ENCODE measurements around the gene SGCE.

- no peak for TF ChIP-seq CTCF (IDR thresholded peaks at IDR 0.05)
- no peak for TF ChIP-seq EZH2 (IDR thresholded peaks at IDR 0.05; ENCODE audit: borderline replicate concordance, insufficient read depth, low read depth, low read length, poor library complexity, severe bottlenecking)
These were observed 35.2 kb downstream of the SGCE start for GRCh38 chr7:94620703-94621118.
